ENCODE results near the gene IRX2. TPM values are rescaled to one million over a fixed set of nuclear protein-coding genes. Genes with fewer than 3 reads are reported as not detected.

IRX2 gene
- total RNA-seq, 1 donor from 2014 or later: 19.3 TPM

GRCh38 chr5:2714026-2714425, 37.5 kb downstream of the IRX2 start:
- no peak for TF ChIP-seq CTCF (conservative IDR thresholded peaks at IDR 0.05; ENCODE audit: low read depth, low read length)
- no peak overlapping the region for H3K4me3 ChIP-seq (ENCODE audit: low read depth, low read length)

GRCh38 chr5:2711446-2712425, 39.7 kb downstream of the IRX2 start:
- no peak for TF ChIP-seq CTCF (conservative IDR thresholded peaks at IDR 0.05; ENCODE audit: low read depth, low read length)
- H3K4me3 ChIP-seq (ENCODE audit: low read depth, low read length): no peak overlapping the region
- DNase-seq (ENCODE audit: low read depth): no peak

More at GRCh38 chr5:2714026-2714425, 37.5 kb downstream of the IRX2 start:
- DNase-seq (ENCODE audit: low read depth): no peak

DNA sequence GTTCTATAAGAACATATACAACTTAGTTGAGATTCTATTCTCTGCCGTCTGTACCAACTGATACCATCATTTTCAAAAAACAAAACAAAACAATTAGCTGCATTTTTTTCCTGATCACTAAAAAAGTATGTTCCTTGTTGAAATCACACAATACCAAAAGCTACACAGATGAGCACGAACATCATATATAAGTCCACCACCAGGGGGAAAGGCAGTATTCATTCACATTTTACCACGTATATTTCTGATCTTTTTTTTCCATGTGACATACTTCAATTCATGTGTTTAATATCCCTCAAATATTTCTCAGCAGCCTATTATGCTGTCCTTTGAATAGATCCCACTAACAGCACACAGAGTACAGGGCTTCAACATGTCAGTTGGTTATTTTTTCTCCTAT, 40.6 kb downstream of the IRX2 start:
- no peak for DNase-seq (ENCODE audit: low read depth)
- TF ChIP-seq CTCF (conservative IDR thresholded peaks at IDR 0.05; ENCODE audit: low read depth, low read length): no peak
- H3K4me3 ChIP-seq (ENCODE audit: low read depth, low read length): no peak overlapping the region

DNA sequence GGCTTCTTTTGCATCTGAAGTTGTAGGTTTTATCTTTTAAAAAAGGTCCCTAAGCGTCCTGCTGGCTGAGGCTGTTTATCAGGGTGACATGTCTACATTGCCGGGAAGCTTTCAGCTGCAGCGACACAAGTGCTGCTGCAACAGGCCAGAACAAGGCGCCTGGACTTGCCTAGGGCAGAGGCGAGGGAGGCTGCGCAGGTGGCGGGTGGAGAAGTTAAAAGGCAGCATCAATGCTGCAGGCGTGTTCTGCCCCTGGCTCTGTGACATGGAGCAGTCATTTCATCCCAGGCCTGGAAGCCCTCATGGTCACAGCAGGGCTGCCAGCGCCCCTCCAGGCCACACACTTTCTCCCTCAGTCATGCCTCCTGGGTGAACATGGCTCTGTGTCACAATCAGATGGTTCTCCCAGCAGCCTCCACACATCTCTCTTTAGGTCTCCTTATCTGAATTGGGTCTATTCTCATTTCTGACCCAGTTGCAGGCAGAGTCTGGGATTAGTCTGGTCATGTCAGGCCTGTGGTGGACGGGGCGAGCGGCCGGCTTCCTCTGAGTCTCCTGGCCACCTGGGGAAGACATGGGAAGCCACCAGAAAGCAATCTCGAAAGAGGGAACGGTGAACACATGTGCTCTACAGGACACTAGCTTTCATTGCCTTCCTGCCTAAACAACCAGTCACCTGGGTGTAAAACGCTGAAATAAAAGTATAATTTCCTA, 41.3 kb downstream of the IRX2 start:
- TF ChIP-seq CTCF (conservative IDR thresholded peaks at IDR 0.05; ENCODE audit: low read depth, low read length): no peak
- DNase-seq (ENCODE audit: low read depth): no peak
- H3K4me3 ChIP-seq (ENCODE audit: low read depth, low read length): no peak overlapping the region

- no peak overlapping the region for H3K4me3 ChIP-seq (ENCODE audit: low read depth, low read length)
- TF ChIP-seq CTCF (conservative IDR thresholded peaks at IDR 0.05; ENCODE audit: low read depth, low read length): no peak
- DNase-seq (ENCODE audit: low read depth): no peak
Measured at GRCh38 chr5:2708751-2709150, 42.7 kb downstream of the IRX2 start.

DNA sequence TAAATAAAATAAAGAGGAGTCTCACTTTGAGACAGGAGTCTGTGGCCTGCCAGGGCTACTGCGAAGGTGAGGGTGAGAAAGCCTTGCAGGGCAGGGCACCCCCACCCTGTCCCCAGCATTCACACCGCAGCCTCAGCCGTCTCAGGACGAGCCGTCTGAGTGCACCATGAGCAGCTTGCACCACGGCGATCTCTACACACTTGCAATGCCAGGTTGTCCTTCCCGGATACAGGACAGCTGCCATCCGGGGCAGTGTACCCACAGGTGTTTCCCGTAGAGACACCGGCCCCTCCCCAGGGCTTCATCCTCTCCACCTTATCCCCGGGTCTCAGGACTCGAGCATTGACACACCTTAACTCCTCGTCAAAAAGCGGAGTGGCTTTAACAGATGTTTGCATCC, 43.3 kb downstream of the IRX2 start:
- H3K4me3 ChIP-seq (ENCODE audit: low read depth, low read length): no peak overlapping the region
- no peak for DNase-seq (ENCODE audit: low read depth)
- TF ChIP-seq CTCF (conservative IDR thresholded peaks at IDR 0.05; ENCODE audit: low read depth, low read length): no peak
